ENCODE measurements around the gene CD6.

DNA sequence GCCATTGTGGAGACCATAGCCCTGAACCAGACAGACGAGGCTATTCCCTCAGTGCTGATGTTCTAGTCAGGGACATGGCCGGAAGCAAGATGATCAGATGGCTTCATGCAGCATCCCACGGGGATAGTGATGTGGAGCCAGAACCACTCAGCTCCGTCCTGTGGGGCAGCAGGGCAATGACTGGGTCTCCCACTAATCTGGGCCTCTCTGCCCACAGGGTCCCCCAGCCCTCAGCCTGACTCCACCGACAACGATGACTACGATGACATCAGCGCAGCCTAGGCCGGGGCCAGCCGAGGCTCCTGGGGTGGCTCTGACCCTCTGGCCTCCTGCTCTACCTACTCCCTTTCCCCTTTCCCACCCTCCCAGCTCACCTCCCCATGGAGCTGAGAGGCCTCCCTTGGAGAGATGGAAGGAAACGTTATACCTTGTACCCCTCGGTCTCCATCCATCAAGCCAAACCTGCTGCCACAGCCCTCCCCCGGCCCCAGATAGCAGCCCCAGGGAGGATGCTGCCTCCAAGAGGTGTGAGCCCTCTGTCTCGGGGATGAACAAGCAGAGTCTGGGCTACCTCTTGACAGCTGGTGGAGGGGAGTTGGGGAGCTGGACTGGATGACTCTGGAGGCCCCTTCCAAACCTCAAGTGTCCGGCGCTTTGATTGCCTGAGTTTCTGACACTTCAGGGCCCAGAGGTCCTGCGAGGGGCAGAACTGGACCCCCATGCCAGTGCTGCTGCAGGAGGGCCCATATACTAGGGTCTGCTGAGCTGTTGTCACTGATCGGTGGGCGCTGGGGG lies 47.8 kb downstream of the CD6 start:
- TF ChIP-seq, protein P1, sequence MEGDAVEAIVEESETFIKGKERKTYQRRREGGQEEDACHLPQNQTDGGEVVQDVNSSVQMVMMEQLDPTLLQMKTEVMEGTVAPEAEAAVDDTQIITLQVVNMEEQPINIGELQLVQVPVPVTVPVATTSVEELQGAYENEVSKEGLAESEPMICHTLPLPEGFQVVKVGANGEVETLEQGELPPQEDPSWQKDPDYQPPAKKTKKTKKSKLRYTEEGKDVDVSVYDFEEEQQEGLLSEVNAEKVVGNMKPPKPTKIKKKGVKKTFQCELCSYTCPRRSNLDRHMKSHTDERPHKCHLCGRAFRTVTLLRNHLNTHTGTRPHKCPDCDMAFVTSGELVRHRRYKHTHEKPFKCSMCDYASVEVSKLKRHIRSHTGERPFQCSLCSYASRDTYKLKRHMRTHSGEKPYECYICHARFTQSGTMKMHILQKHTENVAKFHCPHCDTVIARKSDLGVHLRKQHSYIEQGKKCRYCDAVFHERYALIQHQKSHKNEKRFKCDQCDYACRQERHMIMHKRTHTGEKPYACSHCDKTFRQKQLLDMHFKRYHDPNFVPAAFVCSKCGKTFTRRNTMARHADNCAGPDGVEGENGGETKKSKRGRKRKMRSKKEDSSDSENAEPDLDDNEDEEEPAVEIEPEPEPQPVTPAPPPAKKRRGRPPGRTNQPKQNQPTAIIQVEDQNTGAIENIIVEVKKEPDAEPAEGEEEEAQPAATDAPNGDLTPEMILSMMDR (IDR thresholded peaks at IDR 0.05 in 4 of 5, conservative IDR thresholded peaks at IDR 0.05 in 1 of 5): no peak
- no peak for TF ChIP-seq POLR2A (IDR thresholded peaks at IDR 0.05)
